Subcutaneous adipose tissue (tissue), 4 donors: Measurements from ENCODE around the gene DCT. TPM values are rescaled to one million over a fixed set of nuclear protein-coding genes. Genes with fewer than 3 reads are reported as not detected.

Source experiments
- CTCF ChIP-seq: fragments of 450-650 bp; IDR thresholded peaks from one replicate; pipeline ENCODE4 v1.5.1; 2016; ENCODE audit warnings: low read depth, mild to moderate bottlenecking, control low read depth, antibody characterized with exemption, moderate library complexity
- total RNA-seq, 4 donors: library from RNA; depleted of rRNA; stranded (reverse); fragments of >200 nt; gene quantifications; one replicate each; pipeline ENCODE4 v1.1.0, GENCODE V29; 2016

The DCT gene
- total RNA-seq, 4 donors from 2014 or later: 0.16 to 3.6 (median 1.0) TPM

GRCh38 chr13:94395860-94396259 lies 83.6 kb downstream of the DCT start:
- TF ChIP-seq CTCF: no peak

DNA sequence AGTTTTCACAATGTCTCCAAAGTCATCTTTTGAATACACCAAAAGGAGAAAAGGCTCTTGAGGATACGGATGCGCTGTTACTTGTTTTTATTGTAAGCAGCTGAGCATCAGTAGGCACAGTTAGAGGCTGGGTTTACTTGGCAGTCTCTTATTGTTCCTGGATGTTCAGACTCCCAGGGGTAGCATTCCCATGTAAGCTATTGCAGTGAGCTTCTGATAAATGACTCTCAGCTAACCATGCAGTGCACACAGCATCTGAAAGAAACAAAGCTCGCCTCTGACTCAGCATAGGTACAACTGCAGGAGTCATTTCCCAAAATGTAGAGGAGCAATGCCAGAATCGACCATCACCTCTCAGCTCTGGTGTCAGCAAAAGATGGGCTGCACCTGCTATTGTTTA lies 84.8 kb downstream of the DCT start:
- TF ChIP-seq CTCF: no peak

GRCh38 chr13:94390881-94391280 lies 88.6 kb downstream of the DCT start:
- no peak for TF ChIP-seq CTCF

DNA sequence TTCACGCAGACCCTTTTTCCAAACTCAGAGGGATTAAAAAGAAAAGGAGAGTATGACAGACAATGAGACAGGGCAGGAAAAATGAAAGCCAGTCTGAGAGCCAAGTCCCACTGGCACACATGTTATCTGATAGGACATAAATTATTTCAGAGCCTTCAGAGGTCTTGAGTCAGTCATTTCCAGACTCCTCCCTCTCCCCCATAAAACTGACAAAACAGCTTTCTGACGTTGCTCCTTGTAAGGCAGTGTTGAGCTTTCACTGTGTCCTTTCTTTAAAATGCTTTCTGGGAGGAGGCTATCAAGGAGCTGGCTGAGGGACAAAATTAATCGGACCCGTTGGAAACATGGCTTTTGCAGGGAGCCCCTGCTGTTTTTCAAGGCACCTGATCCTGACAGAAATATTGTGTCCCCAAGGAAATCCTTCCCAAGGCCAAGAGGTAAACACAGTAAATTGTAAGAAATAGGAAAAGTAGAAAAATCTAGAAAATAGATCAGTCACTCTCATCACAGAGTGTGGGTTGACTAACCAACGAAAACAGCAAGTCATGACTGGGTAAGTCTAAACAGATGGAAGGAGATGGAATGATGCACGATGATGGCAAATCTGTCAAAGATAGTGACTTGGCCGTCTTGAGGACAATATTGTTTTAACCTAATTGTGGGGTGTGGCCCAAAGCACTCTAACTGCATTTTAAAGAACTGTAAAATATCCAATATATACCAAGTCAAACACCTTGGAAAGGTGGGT lies 89.7 kb downstream of the DCT start:
- TF ChIP-seq CTCF: no peak

- TF ChIP-seq CTCF: no peak
Measured at GRCh38 chr13:94387047-94387446, 92.4 kb downstream of the DCT start.

Other genes starting within 250 kb of the DCT start
- gene TGDS, start 116.5 kb upstream of the DCT start, total RNA-seq: 10 to 100 TPM; 16.0 to 31.3 (median 17.3) TPM
- gene GPR180, start 122.2 kb upstream of the DCT start, total RNA-seq: 10 to 100 TPM in 3 of 4 donors, 1 to 10 TPM in 1; 6.2 to 25.8 (median 12.6) TPM
- not detected for gene SOX21, start 232.9 kb upstream of the DCT start, total RNA-seq